ENCODE measurements around the gene BCL6B. TPM values are rescaled to one million over a fixed set of nuclear protein-coding genes. Genes with fewer than 3 reads are reported as not detected.
A peak's percentile ranks its signal among the peaks of the same experiment; 100 is the strongest.

Gene BCL6B
- total and polyA plus RNA-seq, 2 donors from 2014 or later, result 4.4 to 33.3 TPM

DNA sequence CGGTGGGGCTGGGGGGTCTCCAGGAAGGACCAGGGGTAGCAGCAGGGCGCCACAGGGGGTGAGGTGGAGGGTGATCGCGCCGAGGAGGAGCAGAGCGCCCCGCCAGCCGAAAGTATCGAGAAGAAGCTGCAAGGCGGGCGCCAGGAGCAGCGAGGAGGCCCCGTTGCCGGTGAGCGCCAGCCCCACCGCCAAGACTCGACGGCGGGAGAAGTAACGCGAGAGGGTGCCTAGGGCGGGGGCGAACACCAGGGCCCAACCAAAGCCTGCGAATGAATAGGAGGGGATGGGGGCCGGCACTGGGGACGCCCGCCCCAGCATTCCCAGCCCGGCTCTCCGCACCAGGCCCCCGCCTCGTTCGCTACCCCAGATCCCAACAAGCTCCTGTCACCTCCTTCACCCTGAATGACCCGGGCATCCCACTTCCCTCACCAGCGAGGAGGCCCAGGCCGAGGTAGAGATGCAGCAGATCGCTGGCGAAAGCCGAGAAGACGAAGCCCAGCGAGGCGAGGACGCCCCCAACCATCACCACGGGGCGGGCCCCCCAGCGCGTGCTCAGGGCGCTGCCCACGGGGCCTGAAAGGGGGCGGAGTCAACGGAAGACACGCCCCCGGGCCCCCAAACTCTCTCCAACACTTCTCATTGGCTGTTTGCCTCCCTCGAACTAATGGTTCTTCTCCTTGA lies 19.8 kb downstream of the BCL6B start:
- FAIRE-seq (no peak), DNase-seq (peak in 3 of 5 donors; percentile 27 to 80 (median 46))
- H3K27ac ChIP-seq (ENCODE audit: low read depth in 2 of 2, low read length in 2 of 2), result no peak overlapping the region
- no peaks in the 10 kb centered on the region for H3K36me3 ChIP-seq (ENCODE audit: control insufficient read depth in 2 of 3, insufficient read depth in 3 of 3, low read length in 3 of 3)
- H3K27me3 ChIP-seq (ENCODE audit: control insufficient read depth, insufficient read depth, low read length), result peaks cover 7% of the 10 kb centered on the region
- H3K4me3 ChIP-seq (ENCODE audit: low read length in 3 of 3), result peak overlapping the region in 2 of 3 donors; percentile 34 to 53
- H3K4me1 ChIP-seq (ENCODE audit: control insufficient read depth in 2 of 3, insufficient read depth in 2 of 3, low read depth in 1 of 3, low read length in 3 of 3), result peaks cover 3 to 24% (median 22%) of the 10 kb centered on the region in 3 donors
- TF ChIP-seq, protein P1, sequence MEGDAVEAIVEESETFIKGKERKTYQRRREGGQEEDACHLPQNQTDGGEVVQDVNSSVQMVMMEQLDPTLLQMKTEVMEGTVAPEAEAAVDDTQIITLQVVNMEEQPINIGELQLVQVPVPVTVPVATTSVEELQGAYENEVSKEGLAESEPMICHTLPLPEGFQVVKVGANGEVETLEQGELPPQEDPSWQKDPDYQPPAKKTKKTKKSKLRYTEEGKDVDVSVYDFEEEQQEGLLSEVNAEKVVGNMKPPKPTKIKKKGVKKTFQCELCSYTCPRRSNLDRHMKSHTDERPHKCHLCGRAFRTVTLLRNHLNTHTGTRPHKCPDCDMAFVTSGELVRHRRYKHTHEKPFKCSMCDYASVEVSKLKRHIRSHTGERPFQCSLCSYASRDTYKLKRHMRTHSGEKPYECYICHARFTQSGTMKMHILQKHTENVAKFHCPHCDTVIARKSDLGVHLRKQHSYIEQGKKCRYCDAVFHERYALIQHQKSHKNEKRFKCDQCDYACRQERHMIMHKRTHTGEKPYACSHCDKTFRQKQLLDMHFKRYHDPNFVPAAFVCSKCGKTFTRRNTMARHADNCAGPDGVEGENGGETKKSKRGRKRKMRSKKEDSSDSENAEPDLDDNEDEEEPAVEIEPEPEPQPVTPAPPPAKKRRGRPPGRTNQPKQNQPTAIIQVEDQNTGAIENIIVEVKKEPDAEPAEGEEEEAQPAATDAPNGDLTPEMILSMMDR (IDR thresholded peaks at IDR 0.05; ENCODE audit: borderline replicate concordance, extremely low read depth, insufficient read depth), result no peak
- H3K9ac ChIP-seq (ENCODE audit: low read length in 3 of 3), result no peak overlapping the region
- intact Hi-C loops (cut with DNase I), result no loop called here
- H3K9me3 ChIP-seq (ENCODE audit: control insufficient read depth in 2 of 3, insufficient read depth in 1 of 3, low read length in 3 of 3), result no peaks in the 10 kb centered on the region

DNA sequence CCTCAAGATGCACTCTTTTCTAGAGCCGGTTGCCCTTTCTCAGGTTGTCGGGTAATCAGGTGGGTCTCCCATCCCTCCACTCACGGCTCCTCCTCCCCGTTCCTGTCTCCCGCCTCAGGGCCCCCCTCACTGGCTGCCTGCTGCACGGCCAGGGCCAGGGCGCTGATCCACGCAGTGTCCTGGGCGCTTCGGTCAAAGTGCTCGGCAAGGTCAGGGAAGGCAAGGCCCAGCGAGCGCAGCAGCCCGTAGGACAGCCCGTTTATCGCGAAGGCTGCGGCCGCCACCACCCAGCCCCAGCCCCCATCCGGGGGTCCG lies 20.3 kb downstream of the BCL6B start:
- intact Hi-C loops (cut with DNase I), result no loop called here
- no peak for FAIRE-seq
- Histone ChIP-seq H3K4me3 (ENCODE audit: low read length in 3 of 3) (peak overlapping the region in 2 of 3 donors; percentile 34 to 53), H3K9me3 (ENCODE audit: control insufficient read depth in 2 of 3, insufficient read depth in 1 of 3, low read length in 3 of 3) (no peaks in the 10 kb centered on the region), H3K9ac (ENCODE audit: low read length in 3 of 3) (no peak overlapping the region), H3K27ac (ENCODE audit: low read depth in 2 of 2, low read length in 2 of 2) (no peak overlapping the region), H3K4me1 (ENCODE audit: control insufficient read depth in 2 of 3, insufficient read depth in 2 of 3, low read depth in 1 of 3, low read length in 3 of 3) (peaks cover 3 to 24% (median 20%) of the 10 kb centered on the region in 3 donors), H3K36me3 (ENCODE audit: control insufficient read depth in 2 of 3, insufficient read depth in 3 of 3, low read length in 3 of 3) (no peaks in the 10 kb centered on the region), H3K27me3 (ENCODE audit: control insufficient read depth, insufficient read depth, low read length) (peaks cover 7% of the 10 kb centered on the region)
- DNase-seq, result peak in 2 of 5 donors; percentile 22 to 72
- TF ChIP-seq, protein P1 (IDR thresholded peaks at IDR 0.05; ENCODE audit: borderline replicate concordance, extremely low read depth, insufficient read depth), result no peak

DNA sequence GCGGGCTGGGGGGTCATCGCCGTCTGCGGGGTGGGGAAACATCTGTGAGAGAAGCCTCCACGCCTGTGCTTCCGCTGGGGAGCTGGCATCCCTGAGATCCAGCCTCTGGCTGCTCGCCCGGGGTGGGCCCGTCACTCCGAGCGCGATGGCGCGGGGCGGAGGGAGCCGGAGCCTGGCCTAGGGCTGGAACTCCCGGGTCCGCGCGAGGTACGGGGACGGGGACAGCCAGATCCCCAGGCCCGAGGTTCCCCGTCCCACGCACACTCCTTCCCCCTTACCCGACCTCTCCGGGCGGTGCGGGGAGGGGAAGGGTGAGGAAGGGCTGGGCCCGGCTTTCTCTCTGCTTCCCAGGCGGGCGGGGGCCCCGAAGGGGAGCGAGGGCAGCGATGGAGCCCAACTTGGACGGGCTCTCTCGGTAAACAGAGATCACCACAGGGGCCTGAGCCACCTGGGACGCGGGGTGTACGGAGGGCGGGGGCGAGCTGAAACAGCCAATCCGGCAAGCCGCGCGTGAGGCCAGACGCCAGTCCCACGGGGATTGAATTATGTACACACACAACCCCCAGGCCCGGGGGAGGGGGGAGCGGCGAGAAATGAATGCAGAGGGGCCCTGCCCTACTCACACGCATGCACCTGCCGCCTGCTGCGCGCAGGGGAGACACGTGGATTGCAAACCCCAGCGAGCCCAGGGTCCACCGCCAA lies 20.8 kb downstream of the BCL6B start, which contains the start of gene SLC16A11:
TSS of gene SLC16A11 (minus strand) at position 596 of the 702 bp plus-strand sequence. CDS start at position 17, 579 bp downstream.
- intact Hi-C loops (cut with DNase I), result no loop called here
- H3K36me3 ChIP-seq (ENCODE audit: control insufficient read depth in 2 of 3, insufficient read depth in 3 of 3, low read length in 3 of 3), result no peaks in the 10 kb centered on the region
- H3K9me3 ChIP-seq (ENCODE audit: control insufficient read depth in 2 of 3, insufficient read depth in 1 of 3, low read length in 3 of 3), result no peaks in the 10 kb centered on the region
- no peak for FAIRE-seq
- H3K27me3 ChIP-seq (ENCODE audit: control insufficient read depth, insufficient read depth, low read length), result peaks cover 7% of the 10 kb centered on the region
- peak within 1 kb of the TSS in 1 of 3 donors; percentile 0 for H3K9ac ChIP-seq (ENCODE audit: low read length in 3 of 3)
- peaks cover 3 to 20% (median 19%) of the 10 kb centered on the region in 3 donors for H3K4me1 ChIP-seq (ENCODE audit: control insufficient read depth in 2 of 3, insufficient read depth in 2 of 3, low read depth in 1 of 3, low read length in 3 of 3)
- TF ChIP-seq, protein P1 (IDR thresholded peaks at IDR 0.05; ENCODE audit: borderline replicate concordance, extremely low read depth, insufficient read depth), result no peak
- H3K4me3 ChIP-seq (ENCODE audit: low read length in 3 of 3), result peak within 1 kb of the TSS in 2 of 3 donors; percentile 34 to 53
- no peak within 1 kb of the TSS for H3K27ac ChIP-seq (ENCODE audit: low read depth in 2 of 2, low read length in 2 of 2)
- DNase-seq, result peak; percentile 52 to 85 (median 58)

Measured in kidney (tissue), 14 donors.